Mucosa of descending colon (tissue), 3 donors: ENCODE data around the gene DLG1. TPM values are rescaled to one million over a fixed set of nuclear protein-coding genes. Genes with fewer than 3 reads are reported as not detected.

Experiments used
- ATAC-seq: fragments of 200-7000 bp; cut with Tn5 transposase; one replicate; pipeline ENCODE4 v1.9.1; 2020; ENCODE audit warnings: mild to moderate bottlenecking, moderate library complexity
- DNase-seq, 3 donors: peaks; one replicate each; pipeline ENCODE4 v3.0.0-alpha.2; 2020
- H3K36me3 ChIP-seq: fragments of 200-600 bp; one replicate; pipeline ENCODE4 v1.8.0; 2021; ENCODE audit warnings: low read depth, mild to moderate bottlenecking
- H3K4me1 ChIP-seq: fragments of 200-600 bp; one replicate; pipeline ENCODE4 v1.8.0; 2021; ENCODE audit warnings: low read depth, mild to moderate bottlenecking
- H3K4me3 ChIP-seq: fragments of 200-600 bp; one replicate; pipeline ENCODE4 v1.8.0; 2021; ENCODE audit warnings: mild to moderate bottlenecking
- H3K9me3 ChIP-seq: fragments of 200-600 bp; one replicate; pipeline ENCODE4 v1.8.0; 2021; ENCODE audit warnings: mild to moderate bottlenecking
- CTCF ChIP-seq: fragments of 200-600 bp; IDR thresholded peaks from one replicate; pipeline ENCODE4 v1.8.0; 2022; ENCODE audit warnings: antibody characterized with exemption, mild to moderate bottlenecking
- intact Hi-C, 2 donors: fragments of 100-400 bp; cut with DNase I in 1 of 2; cut with micrococcal nuclease in 1 of 2; formaldehyde crosslinking; loops; one replicate each; pipeline versions ENCODE4 v1.11.0 to v1.11.1; 2022; cut with DNase I, micrococcal nuclease
- total RNA-seq, 3 donors: library from RNA; stranded (reverse); fragmentation: NEBNext Ultra II Directional in 2 of 3; extraction: Animal tissue kit (Norgen Biotek cat#: 25700) in 2 of 3; gene quantifications; one replicate each; pipeline versions ENCODE4 v1.2.1 to v1.2.4, GENCODE V29; 2021 to 2023
- donor health status: DM: no; HTN: no; CAD: no; lungs with moderate emphysema.
- donor health status: DM: no; HTN: no; CAD: no.
- donor health status: DM: no; HTN: yes; CAD: no.

The DLG1 gene
- total RNA-seq, 3 donors from 2014 or later = 107 to 163 (median 134) TPM

GRCh38 chr3:197168063-197168462, 130.3 kb downstream of the DLG1 start:
- TF ChIP-seq CTCF = no peak
- H3K9me3 ChIP-seq = no peaks in the 10 kb centered on the region
- H3K4me1 ChIP-seq = no peaks in the 10 kb centered on the region
- H3K4me3 ChIP-seq = no peak overlapping the region
- ATAC-seq (no peak), DNase-seq (no peak)
- no peaks in the 10 kb centered on the region for H3K36me3 ChIP-seq
- intact Hi-C loops = no loop called here

- intact Hi-C loops = no loop called here
- DNase-seq (no peak), ATAC-seq (no peak)
- Histone ChIP-seq H3K4me3 (no peak overlapping the region), H3K9me3 (no peaks in the 10 kb centered on the region), H3K4me1 (no peaks in the 10 kb centered on the region), H3K36me3 (no peaks in the 10 kb centered on the region)
- no peak for TF ChIP-seq CTCF
Measured at GRCh38 chr3:197167549-197167948, 130.9 kb downstream of the DLG1 start.

GRCh38 chr3:197165890-197166289, 132.5 kb downstream of the DLG1 start:
- TF ChIP-seq CTCF = no peak
- no peak for DNase-seq
- H3K36me3 ChIP-seq = no peaks in the 10 kb centered on the region
- no peaks in the 10 kb centered on the region for H3K4me1 ChIP-seq
- intact Hi-C loops = no loop called here
- no peak overlapping the region for H3K4me3 ChIP-seq
- H3K9me3 ChIP-seq = no peaks in the 10 kb centered on the region
- no peak for ATAC-seq

GRCh38 chr3:197155046-197155445, 143.4 kb downstream of the DLG1 start:
- TF ChIP-seq CTCF = no peak
- Histone ChIP-seq H3K9me3 (peaks cover 16% of the 10 kb centered on the region), H3K4me3 (no peak overlapping the region), H3K4me1 (no peaks in the 10 kb centered on the region), H3K36me3 (no peaks in the 10 kb centered on the region)
- DNase-seq (no peak), ATAC-seq (no peak)
- intact Hi-C loops = no loop called here

GRCh38 chr3:197151580-197151979, 146.8 kb downstream of the DLG1 start:
- DNase-seq (peak in 1 of 3 donors; percentile 8), ATAC-seq (peak; percentile 32)
- no peak for TF ChIP-seq CTCF
- peaks cover 12% of the 10 kb centered on the region for H3K9me3 ChIP-seq
- no peaks in the 10 kb centered on the region for H3K36me3 ChIP-seq
- intact Hi-C loops = no loop called here
- no peaks in the 10 kb centered on the region for H3K4me1 ChIP-seq
- H3K4me3 ChIP-seq = no peak overlapping the region

- no peak for TF ChIP-seq CTCF
- no peak for ATAC-seq
- Histone ChIP-seq H3K4me1 (no peaks in the 10 kb centered on the region), H3K36me3 (no peaks in the 10 kb centered on the region), H3K9me3 (peaks cover under 1% of the 10 kb centered on the region), H3K4me3 (no peak overlapping the region)
- intact Hi-C loops = no loop called here
- no peak for DNase-seq
Measured at GRCh38 chr3:197149528-197149927, 148.9 kb downstream of the DLG1 start.
